ENCODE measurements around the gene FLNB. TPM values are rescaled to one million over a fixed set of nuclear protein-coding genes. Genes with fewer than 3 reads are reported as not detected.
"Not testable (repeated sequence)": the region's sequence is repeated elsewhere in the genome, so short reads cannot be mapped to it uniquely, and the experiment has no call there.

The FLNB gene
- total RNA-seq, 2 experiments from 2014 or later = 39.7 to 42.1 TPM

- no peaks in the 10 kb centered on the region for H3K9me3 Mint-ChIP-seq
- H3K27ac ChIP-seq (ENCODE audit: low read depth in 1 of 2, low read length in 2 of 2) = no peak overlapping the region
- intact Hi-C loops (cut with DNase I, micrococcal nuclease) = no loop called here
- H3K4me1 Mint-ChIP-seq (ENCODE audit: low read depth) = no peaks in the 10 kb centered on the region
- H3K36me3 Mint-ChIP-seq (ENCODE audit: low read depth) = no peaks in the 10 kb centered on the region
- DNase-seq (no peak), ATAC-seq (ENCODE audit: poor library complexity) (no peak)
- H3K4me3 Mint-ChIP-seq = no peak overlapping the region
- peaks cover 6% of the 10 kb centered on the region for H3K4me1 ChIP-seq (ENCODE audit: insufficient read depth, low read length)
- CTCF ChIA-PET = no interaction called here
- H3K4me3 ChIP-seq (ENCODE audit: low read length) = no peak overlapping the region
- H3K9me3 ChIP-seq (ENCODE audit: control insufficient read depth in 1 of 2, insufficient read depth in 1 of 2, low read length in 2 of 2) = peaks cover 8% of the 10 kb centered on the region in 2 experiments
- no peak overlapping the region for H3K27ac Mint-ChIP-seq
- peaks cover 0 to 8% of the 10 kb centered on the region in 2 experiments for H3K27me3 ChIP-seq (ENCODE audit: control insufficient read depth in 1 of 2, insufficient read depth in 2 of 2, low read length in 2 of 2)
- TF ChIP-seq CTCF (IDR thresholded peaks at IDR 0.05) = no peak
- POLR2A ChIA-PET = no interaction called here
- H3K36me3 ChIP-seq (ENCODE audit: insufficient read depth, low read length) = no peaks in the 10 kb centered on the region
- H3K27me3 Mint-ChIP-seq = peaks cover 19% of the 10 kb centered on the region
Measured at GRCh38 chr3:58198804-58199203, 190.6 kb downstream of the FLNB start.

GRCh38 chr3:58200121-58200709 is 192.0 kb downstream of the FLNB start:
- Mint-ChIP-seq H3K4me1 (ENCODE audit: low read depth) (no peaks in the 10 kb centered on the region), H3K36me3 (ENCODE audit: low read depth) (no peaks in the 10 kb centered on the region), H3K27ac (no peak overlapping the region), H3K9me3 (no peaks in the 10 kb centered on the region), H3K4me3 (no peak overlapping the region), H3K27me3 (peaks cover 19% of the 10 kb centered on the region)
- H3K4me1 ChIP-seq (ENCODE audit: insufficient read depth, low read length) = peaks cover 6% of the 10 kb centered on the region
- no peak overlapping the region for H3K27ac ChIP-seq (ENCODE audit: low read depth in 1 of 2, low read length in 2 of 2)
- H3K36me3 ChIP-seq (ENCODE audit: insufficient read depth, low read length) = no peaks in the 10 kb centered on the region
- H3K27me3 ChIP-seq (ENCODE audit: control insufficient read depth in 1 of 2, insufficient read depth in 2 of 2, low read length in 2 of 2) = peaks cover 0 to 8% of the 10 kb centered on the region in 2 experiments
- H3K4me3 ChIP-seq (ENCODE audit: low read length) = no peak overlapping the region
- POLR2A ChIA-PET = no interaction called here
- intact Hi-C loops (cut with DNase I, micrococcal nuclease) = no loop called here
- ATAC-seq (ENCODE audit: poor library complexity) = no peak
- TF ChIP-seq CTCF (IDR thresholded peaks at IDR 0.05) = no peak
- peaks cover 8% of the 10 kb centered on the region in 2 experiments for H3K9me3 ChIP-seq (ENCODE audit: control insufficient read depth in 1 of 2, insufficient read depth in 1 of 2, low read length in 2 of 2)
- DNase-seq = no peak
- CTCF ChIA-PET = no interaction called here

DNA sequence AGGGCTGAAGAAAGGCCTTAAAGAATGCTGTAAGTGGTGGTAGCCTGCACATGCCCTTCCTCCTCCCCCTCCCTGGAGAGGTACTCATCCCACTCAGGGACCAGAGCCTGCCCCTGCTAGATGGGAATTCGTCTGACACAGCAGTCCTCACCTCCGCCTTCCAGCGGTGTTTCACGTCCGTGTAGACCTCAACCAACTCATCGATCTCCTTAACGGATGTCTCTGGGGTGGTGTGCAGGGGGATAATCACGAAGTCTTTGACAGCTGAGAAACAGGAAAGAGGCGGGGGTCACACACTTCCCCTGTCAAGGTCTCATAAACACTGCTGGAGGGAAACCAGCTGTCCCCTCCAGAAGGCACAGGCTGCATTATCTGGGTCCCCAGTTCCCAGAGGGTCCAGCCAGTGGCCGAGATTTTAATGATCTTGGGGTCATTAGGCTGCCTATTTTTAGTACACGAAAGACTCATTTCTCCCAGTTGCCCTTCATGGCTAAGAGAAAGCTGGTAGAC is 192.7 kb downstream of the FLNB start:
- no peaks in the 10 kb centered on the region for H3K36me3 ChIP-seq (ENCODE audit: insufficient read depth, low read length)
- Mint-ChIP-seq H3K9me3 (no peaks in the 10 kb centered on the region), H3K4me3 (no peak overlapping the region), H3K36me3 (ENCODE audit: low read depth) (no peaks in the 10 kb centered on the region), H3K27ac (no peak overlapping the region), H3K27me3 (peaks cover 19% of the 10 kb centered on the region), H3K4me1 (ENCODE audit: low read depth) (no peaks in the 10 kb centered on the region)
- DNase-seq = no peak
- peaks cover 8% of the 10 kb centered on the region in 2 experiments for H3K9me3 ChIP-seq (ENCODE audit: control insufficient read depth in 1 of 2, insufficient read depth in 1 of 2, low read length in 2 of 2)
- ChIA-PET CTCF (no interaction called here), POLR2A (no interaction called here)
- intact Hi-C loops (cut with DNase I, micrococcal nuclease) = no loop called here
- ATAC-seq (ENCODE audit: poor library complexity) = no peak
- no peak overlapping the region for H3K4me3 ChIP-seq (ENCODE audit: low read length)
- peaks cover 0 to 8% of the 10 kb centered on the region in 2 experiments for H3K27me3 ChIP-seq (ENCODE audit: control insufficient read depth in 1 of 2, insufficient read depth in 2 of 2, low read length in 2 of 2)
- H3K27ac ChIP-seq (ENCODE audit: low read depth in 1 of 2, low read length in 2 of 2) = no peak overlapping the region
- TF ChIP-seq CTCF (IDR thresholded peaks at IDR 0.05) = no peak
- H3K4me1 ChIP-seq (ENCODE audit: insufficient read depth, low read length) = peaks cover 6% of the 10 kb centered on the region

- H3K9me3 Mint-ChIP-seq; ATAC-seq (ENCODE audit: poor library complexity); POLR2A ChIA-PET; H3K9me3 ChIP-seq (ENCODE audit: control insufficient read depth in 1 of 2, insufficient read depth in 1 of 2, low read length in 2 of 2); DNase-seq; H3K4me3 ChIP-seq (ENCODE audit: low read length); H3K4me1 ChIP-seq (ENCODE audit: insufficient read depth, low read length); H3K27ac Mint-ChIP-seq; H3K27ac ChIP-seq (ENCODE audit: low read depth in 1 of 2, low read length in 2 of 2); H3K36me3 Mint-ChIP-seq (ENCODE audit: low read depth); H3K4me3 Mint-ChIP-seq; H3K4me1 Mint-ChIP-seq (ENCODE audit: low read depth); H3K27me3 ChIP-seq (ENCODE audit: control insufficient read depth in 1 of 2, insufficient read depth in 2 of 2, low read length in 2 of 2); intact Hi-C loops (cut with DNase I, micrococcal nuclease); H3K36me3 ChIP-seq (ENCODE audit: insufficient read depth, low read length): not testable (repeated sequence)
- H3K27me3 Mint-ChIP-seq = peaks cover 19% of the 10 kb centered on the region
- CTCF ChIA-PET = interaction anchor here (0.6 kb wide), 1 partner anchor 243 kb away, joined by 3 read pairs; no protein-coding TSS in a partner anchor
Measured at GRCh38 chr3:58201451-58201850, 193.2 kb downstream of the FLNB start.
